ENCODE measurements around the gene MBNL2. TPM values are rescaled to one million over a fixed set of nuclear protein-coding genes. Genes with fewer than 3 reads are reported as not detected.
A peak's percentile ranks its signal among the peaks of the same experiment; 100 is the strongest.

Gene MBNL2
- total RNA-seq, 1 donor from 2014 or later = 66.7 TPM

GRCh38 chr13:97307118-97307881 lies 85.2 kb downstream of the MBNL2 start:
- no peak for DNase-seq
- no peak for ATAC-seq
- intact Hi-C loops (cut with micrococcal nuclease) = no loop called here

DNA sequence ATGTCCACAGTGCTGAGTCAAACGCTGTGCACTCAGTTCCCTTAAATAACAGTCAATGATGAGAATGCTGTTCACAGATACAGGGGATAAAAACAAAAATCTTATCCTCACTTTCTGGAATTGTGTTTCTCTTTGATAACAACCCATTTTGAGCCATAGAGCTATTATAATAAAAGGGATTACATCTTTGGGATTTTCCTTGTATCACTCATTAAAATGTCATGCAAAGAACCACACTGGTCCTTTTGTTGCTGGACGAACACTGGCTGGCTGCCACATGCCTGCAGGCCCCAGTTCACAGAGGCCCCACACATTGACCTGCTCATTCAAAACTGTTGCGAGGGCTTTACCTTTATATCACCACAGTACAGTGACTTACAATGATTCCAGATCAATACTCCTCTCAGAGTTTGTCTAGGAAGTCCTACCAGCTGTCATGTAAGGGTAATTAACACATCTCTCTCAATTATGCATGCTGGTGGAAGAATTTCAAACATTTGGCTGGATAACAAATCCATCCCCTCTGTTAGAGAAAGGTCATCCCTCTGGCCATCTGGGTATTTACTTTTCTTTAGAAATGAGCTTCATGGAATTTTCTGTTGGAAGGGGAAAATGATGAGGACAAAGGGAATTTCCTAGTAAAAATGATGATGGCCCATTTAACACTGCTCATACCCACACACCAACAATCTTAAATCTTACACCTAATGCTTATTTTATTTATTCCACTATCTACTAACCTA lies 85.9 kb downstream of the MBNL2 start:
- intact Hi-C loops (cut with micrococcal nuclease) = no loop called here
- ATAC-seq (peak; percentile 67), DNase-seq (peak; percentile 67)

DNA sequence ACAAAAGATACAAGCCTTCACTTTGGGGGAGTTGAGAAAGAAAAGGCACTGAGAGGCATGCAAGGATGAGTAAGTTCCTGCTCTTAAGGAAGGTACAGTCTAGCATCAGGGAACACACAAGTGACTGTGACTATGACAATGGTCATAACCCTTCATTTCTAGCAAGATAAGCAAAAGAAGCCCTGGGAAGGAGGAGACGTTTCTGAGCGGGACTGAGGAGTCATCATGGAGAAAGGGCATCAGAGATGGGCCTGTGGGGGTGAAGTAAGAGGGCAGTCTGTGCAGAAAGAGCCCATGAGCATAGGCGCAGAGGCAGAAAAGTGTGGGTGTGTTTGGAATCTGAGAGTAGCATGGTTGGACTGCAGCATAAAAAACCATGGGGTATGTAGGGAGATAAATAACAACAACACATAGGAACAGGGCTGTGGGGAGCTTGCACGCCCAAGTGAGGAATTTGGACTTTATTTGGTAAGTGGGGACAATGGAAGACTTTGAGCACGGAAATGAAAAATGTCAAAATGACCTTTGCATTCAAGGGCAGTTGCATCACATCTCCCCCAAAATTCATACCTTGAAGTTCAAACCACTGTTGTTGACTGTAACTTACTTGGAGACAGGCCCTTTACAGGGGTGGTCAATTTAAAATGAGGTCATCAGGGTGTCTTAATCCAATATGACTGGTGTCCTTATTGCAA lies 86.7 kb downstream of the MBNL2 start:
- no peak for ATAC-seq
- intact Hi-C loops (cut with micrococcal nuclease) = no loop called here
- no peak for DNase-seq

- ATAC-seq (no peak), DNase-seq (no peak)
- intact Hi-C loops (cut with micrococcal nuclease) = no loop called here
Observed at GRCh38 chr13:97310809-97311436, 88.8 kb downstream of the MBNL2 start.

GRCh38 chr13:97311956-97312355 lies 89.8 kb downstream of the MBNL2 start:
- intact Hi-C loops (cut with micrococcal nuclease) = no loop called here
- ATAC-seq (no peak), DNase-seq (no peak)

- no peak for DNase-seq
- intact Hi-C loops (cut with micrococcal nuclease) = no loop called here
- ATAC-seq = no peak
Observed at GRCh38 chr13:97313551-97314260, 91.6 kb downstream of the MBNL2 start.

DNA sequence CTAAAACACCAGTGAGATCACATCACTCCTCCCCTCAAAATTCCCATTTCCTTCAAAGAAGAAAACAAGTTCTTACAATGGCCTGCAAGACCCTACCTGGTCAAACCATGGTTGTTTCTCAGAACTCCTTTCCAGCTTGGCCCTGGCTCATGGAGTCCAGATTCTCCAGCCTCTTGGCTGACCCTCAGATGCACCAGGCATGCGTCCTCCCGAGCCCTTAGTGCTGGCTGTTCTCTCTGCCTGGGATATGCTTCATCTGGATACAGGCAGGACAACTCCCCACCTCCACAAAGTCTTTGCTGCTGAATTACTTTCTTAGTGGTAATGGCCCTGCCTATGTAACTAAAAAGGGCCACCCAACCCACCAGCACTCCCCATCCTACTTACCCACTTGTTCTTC lies 94.3 kb downstream of the MBNL2 start:
- ATAC-seq (peak; percentile 83), DNase-seq (peak; percentile 57)
- intact Hi-C loops (cut with micrococcal nuclease) = no loop called here

DNA sequence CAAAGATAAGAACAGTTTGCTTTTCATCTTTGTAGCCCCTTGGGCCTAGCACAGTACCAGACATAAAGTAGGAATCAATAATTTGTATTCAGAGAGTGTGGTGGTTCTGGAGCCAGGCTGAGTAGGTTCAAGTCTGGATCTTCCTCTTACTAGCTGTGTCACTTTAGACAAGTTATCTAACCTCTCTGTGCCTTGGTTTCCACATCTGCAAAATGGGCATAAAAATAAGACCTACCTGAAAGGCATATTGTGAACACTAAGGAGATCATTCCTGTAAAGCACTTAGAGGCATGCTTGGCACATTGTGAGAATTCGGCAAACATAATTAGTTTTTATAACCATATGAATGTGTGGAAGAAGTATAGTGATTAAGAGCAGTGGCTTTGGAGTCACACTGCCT lies 95.8 kb downstream of the MBNL2 start:
- no peak for ATAC-seq
- intact Hi-C loops (cut with micrococcal nuclease) = no loop called here

GRCh38 chr13:97318532-97318931 lies 96.4 kb downstream of the MBNL2 start:
- DNase-seq = no peak
- intact Hi-C loops (cut with micrococcal nuclease) = no loop called here
- peak; percentile 25 for ATAC-seq

More for the DNA sequence above, 95.8 kb downstream of the MBNL2 start:
- no peak for DNase-seq

DNA sequence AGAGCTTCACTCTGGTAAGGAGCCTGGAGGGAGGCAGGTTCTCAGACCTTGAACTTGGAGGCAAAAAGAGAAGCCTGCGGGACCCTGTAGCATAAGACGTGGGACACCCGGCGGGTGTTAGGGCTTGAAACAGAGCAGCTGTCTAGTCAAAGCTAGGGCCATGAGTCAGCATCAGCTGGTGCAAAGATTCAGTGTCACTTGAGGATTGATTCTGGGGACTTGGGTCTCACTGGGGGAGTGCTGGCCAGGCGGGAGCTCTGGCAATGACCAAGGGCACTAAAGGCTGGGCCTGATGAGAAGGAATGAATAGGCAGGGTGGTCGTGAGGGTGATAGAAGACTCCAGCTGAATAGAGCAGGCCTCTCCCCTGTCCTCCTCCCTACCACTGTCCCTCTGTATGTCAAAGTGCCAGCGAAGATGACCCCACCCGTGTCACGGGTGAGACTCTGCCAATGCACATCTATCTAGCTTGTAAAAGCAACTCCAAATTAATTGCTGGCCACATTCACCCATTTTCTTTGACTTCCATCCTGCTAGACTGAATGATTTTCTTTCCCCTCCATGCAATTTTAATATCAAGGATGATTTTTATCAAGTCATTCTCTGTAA lies 97.1 kb downstream of the MBNL2 start:
- intact Hi-C loops (cut with micrococcal nuclease) = no loop called here
- DNase-seq (peak; percentile 60), ATAC-seq (peak; percentile 61)

DNA sequence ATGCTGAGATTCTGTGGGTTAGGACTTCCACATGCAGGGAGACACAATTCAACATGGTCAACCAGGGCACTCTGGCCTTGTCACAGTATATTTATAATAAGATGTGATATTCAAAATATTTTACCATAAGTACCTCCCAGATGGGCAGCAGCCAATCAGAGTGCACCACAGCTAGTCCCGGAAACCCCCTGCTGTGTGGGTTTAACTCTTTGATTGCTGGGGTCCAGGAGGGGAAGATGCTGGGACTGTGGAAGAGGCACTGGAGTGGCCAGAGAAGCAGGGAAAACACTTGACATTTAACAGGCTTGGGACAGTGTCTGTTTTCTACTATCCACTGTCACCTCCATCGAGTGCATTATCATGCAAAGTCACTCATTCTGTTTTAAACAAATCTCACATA lies 99.0 kb downstream of the MBNL2 start:
- intact Hi-C loops (cut with micrococcal nuclease) = no loop called here
- DNase-seq (no peak), ATAC-seq (no peak)

DNA sequence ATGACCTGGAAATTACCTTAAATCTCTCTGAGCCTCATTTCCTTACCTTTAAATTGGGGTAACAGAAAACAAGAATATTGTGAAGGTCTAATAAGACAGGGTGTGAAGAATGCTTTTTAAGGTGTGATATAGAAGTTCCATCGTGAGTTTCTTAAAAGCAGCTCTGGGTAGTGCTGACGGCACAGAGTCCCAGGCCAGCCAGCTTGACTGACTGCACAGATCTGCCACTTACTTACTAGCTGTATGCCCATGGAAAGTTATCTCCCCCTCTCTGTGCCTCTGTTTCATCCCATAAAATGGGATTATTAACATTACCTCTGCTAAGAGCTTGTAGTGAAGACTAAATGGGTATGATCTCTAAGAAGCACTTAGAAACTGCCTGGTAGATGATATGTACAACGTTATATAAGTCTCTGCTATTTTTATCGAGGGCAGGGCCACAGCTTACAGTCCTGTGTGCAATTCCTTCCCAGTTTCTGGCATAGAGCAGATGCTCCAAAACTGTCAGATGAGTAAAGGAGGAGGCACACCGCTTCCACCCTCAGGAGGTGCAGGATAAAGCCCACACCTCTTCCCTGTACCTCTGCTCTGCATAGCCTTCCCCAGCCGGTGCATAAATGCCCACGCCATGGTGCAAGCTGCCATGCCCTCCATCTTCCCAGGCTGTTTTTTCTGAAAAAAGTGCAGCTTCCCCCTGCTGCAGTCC lies 99.6 kb downstream of the MBNL2 start:
- intact Hi-C loops (cut with micrococcal nuclease) = no loop called here
- peak; percentile 77 for ATAC-seq
- DNase-seq = no peak

GRCh38 chr13:97322740-97323342 lies 100.7 kb downstream of the MBNL2 start:
- intact Hi-C loops (cut with micrococcal nuclease) = no loop called here
- DNase-seq (no peak), ATAC-seq (no peak)

DNA sequence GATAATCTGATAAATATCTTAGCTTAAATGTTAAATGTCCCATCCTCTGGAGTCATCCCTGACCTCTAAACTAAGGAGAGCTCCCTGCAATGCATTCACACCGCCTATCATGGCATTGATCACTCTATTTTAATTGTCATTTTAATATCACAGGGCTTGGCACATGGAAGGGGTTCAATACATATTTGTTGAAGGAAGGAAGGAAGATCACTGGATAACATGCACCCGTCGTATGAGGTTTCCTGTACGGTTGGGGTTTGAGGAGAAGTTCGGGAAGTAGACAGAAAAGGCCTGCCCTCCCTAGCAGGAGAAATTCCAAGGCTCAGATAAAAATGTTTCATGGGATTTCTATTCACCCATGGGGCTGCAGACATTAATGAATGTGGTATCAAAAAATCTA lies 102.0 kb downstream of the MBNL2 start:
- ATAC-seq (no peak), DNase-seq (no peak)
- intact Hi-C loops (cut with micrococcal nuclease) = no loop called here

DNA sequence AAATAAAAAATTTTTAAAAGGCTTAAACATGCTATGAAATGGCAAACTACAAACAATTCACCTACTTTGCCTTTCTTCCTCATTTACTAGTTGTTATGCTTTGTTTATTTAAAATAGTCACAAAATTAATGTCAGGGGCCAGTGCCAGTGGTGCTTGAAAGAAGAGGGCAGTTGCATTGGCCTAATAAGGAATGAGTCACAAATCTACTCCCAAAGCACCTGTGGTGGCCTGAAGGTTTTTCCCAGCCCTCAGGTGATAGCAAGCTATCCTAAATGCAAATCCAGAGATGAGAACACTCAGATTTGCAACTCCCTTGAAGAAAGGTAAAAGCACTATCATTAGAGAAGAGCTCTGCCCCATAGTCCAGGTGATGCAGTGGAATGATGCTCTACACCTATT lies 103.6 kb downstream of the MBNL2 start:
- ATAC-seq (no peak), DNase-seq (no peak)
- intact Hi-C loops (cut with micrococcal nuclease) = no loop called here

- no peak for DNase-seq
- ATAC-seq = no peak
- intact Hi-C loops (cut with micrococcal nuclease) = no loop called here
Observed at GRCh38 chr13:97327086-97327485, 105.0 kb downstream of the MBNL2 start.

- intact Hi-C loops (cut with micrococcal nuclease) = no loop called here
- DNase-seq (no peak), ATAC-seq (no peak)
Observed at GRCh38 chr13:97327506-97328221, 105.5 kb downstream of the MBNL2 start.

All from left ventricle myocardium superior (tissue), 1 donor.